Duodenal mucosa (tissue), 2 donors: ENCODE measurements around the gene ESR1.

Experiments
- H3K27ac ChIP-seq: one replicate; pipeline ENCODE4 v1.7.0; 2013; ENCODE audit warnings: low read depth, low read length
- H3K27me3 ChIP-seq, 2 donors: one replicate each; pipeline ENCODE4 v1.7.0; 2013; ENCODE audit warnings: low read length in 2 of 2, control low read depth in 1 of 2; ENCODE audit not compliant: insufficient read depth in 2 of 2, control insufficient read depth in 1 of 2
- H3K36me3 ChIP-seq, 2 donors: one replicate each; pipeline ENCODE4 v1.7.0; 2013; ENCODE audit warnings: low read length in 2 of 2, control low read depth in 1 of 2; ENCODE audit not compliant: insufficient read depth in 2 of 2, control insufficient read depth in 1 of 2
- H3K4me1 ChIP-seq, 2 donors: one replicate each; pipeline ENCODE4 v1.7.0; 2013; ENCODE audit warnings: low read length in 2 of 2, control low read depth in 1 of 2; ENCODE audit not compliant: insufficient read depth in 2 of 2, control insufficient read depth in 1 of 2
- H3K4me3 ChIP-seq, 2 donors: one replicate each; pipeline ENCODE4 v1.7.0; 2013; ENCODE audit warnings: low read length in 2 of 2, low read depth in 1 of 2
- H3K9ac ChIP-seq, 2 donors: one replicate each; pipeline ENCODE4 v1.7.0; 2013; ENCODE audit warnings: low read length in 2 of 2, low read depth in 1 of 2
- H3K9me3 ChIP-seq, 2 donors: one replicate each; pipeline ENCODE4 v1.7.0; 2013; ENCODE audit warnings: low read length in 2 of 2, control low read depth in 1 of 2; ENCODE audit not compliant: control insufficient read depth in 1 of 2

The ESR1 gene

GRCh38 chr6:151807513-151808370, at the start of gene ESR1:
TSS of gene ESR1 (plus strand) at chr6:151807682. CDS start at chr6:151807913, 231 bp downstream.
- H3K36me3 ChIP-seq: no peaks in the 10 kb centered on the region
- peak within 1 kb of the TSS; percentile 30 to 45 for H3K4me3 ChIP-seq
- H3K9me3 ChIP-seq: no peaks in the 10 kb centered on the region
- H3K9ac ChIP-seq: no peak within 1 kb of the TSS
- H3K27me3 ChIP-seq: peaks cover 29 to 32% of the 10 kb centered on the region in 2 donors
- H3K4me1 ChIP-seq: peaks cover 0 to 4% of the 10 kb centered on the region in 2 donors
- no peak within 1 kb of the TSS for H3K27ac ChIP-seq

- Histone ChIP-seq H3K4me1 (peaks cover 0 to 7% of the 10 kb centered on the region in 2 donors), H3K27ac (no peak overlapping the region), H3K4me3 (no peak overlapping the region), H3K27me3 (no peaks in the 10 kb centered on the region), H3K9ac (no peak overlapping the region), H3K9me3 (no peaks in the 10 kb centered on the region), H3K36me3 (no peaks in the 10 kb centered on the region)
These were observed 47.0 kb upstream of the ESR1 start for GRCh38 chr6:151760486-151760885.

GRCh38 chr6:151761851-151762250, 45.6 kb upstream of the ESR1 start:
- no peaks in the 10 kb centered on the region for H3K27me3 ChIP-seq
- H3K27ac ChIP-seq: no peak overlapping the region
- H3K4me3 ChIP-seq: no peak overlapping the region
- no peaks in the 10 kb centered on the region for H3K9me3 ChIP-seq
- no peak overlapping the region for H3K9ac ChIP-seq
- H3K4me1 ChIP-seq: peaks cover 0 to 7% of the 10 kb centered on the region in 2 donors
- no peaks in the 10 kb centered on the region for H3K36me3 ChIP-seq

- no peak overlapping the region for H3K27ac ChIP-seq
- H3K4me3 ChIP-seq: no peak overlapping the region
- no peaks in the 10 kb centered on the region for H3K27me3 ChIP-seq
- H3K36me3 ChIP-seq: no peaks in the 10 kb centered on the region
- H3K4me1 ChIP-seq: peaks cover 0 to 7% of the 10 kb centered on the region in 2 donors
- H3K9me3 ChIP-seq: no peaks in the 10 kb centered on the region
- no peak overlapping the region for H3K9ac ChIP-seq
These were observed 44.7 kb upstream of the ESR1 start for GRCh38 chr6:151762817-151763216.

- peak overlapping the region; percentile 15 to 58 for H3K4me3 ChIP-seq
- peaks cover 0 to 7% of the 10 kb centered on the region in 2 donors for H3K4me1 ChIP-seq
- no peak overlapping the region for H3K27ac ChIP-seq
- H3K9me3 ChIP-seq: no peaks in the 10 kb centered on the region
- no peaks in the 10 kb centered on the region for H3K27me3 ChIP-seq
- no peaks in the 10 kb centered on the region for H3K36me3 ChIP-seq
- no peak overlapping the region for H3K9ac ChIP-seq
These were observed 44.2 kb upstream of the ESR1 start for GRCh38 chr6:151763303-151763702.

- no peaks in the 10 kb centered on the region for H3K9me3 ChIP-seq
These were observed 43.4 kb upstream of the ESR1 start for GRCh38 chr6:151763938-151764680.

GRCh38 chr6:151765444-151765886, 42.0 kb upstream of the ESR1 start:
- Histone ChIP-seq H3K4me3 (no peak overlapping the region), H3K9me3 (no peaks in the 10 kb centered on the region), H3K27me3 (no peaks in the 10 kb centered on the region), H3K27ac (no peak overlapping the region), H3K4me1 (peaks cover 0 to 7% of the 10 kb centered on the region in 2 donors), H3K36me3 (no peaks in the 10 kb centered on the region), H3K9ac (no peak overlapping the region)

More at GRCh38 chr6:151763938-151764680, 43.4 kb upstream of the ESR1 start:
- H3K9ac ChIP-seq: peak overlapping the region; percentile 13 to 23
- no peaks in the 10 kb centered on the region for H3K27me3 ChIP-seq
- H3K4me3 ChIP-seq: peak overlapping the region; percentile 34 to 58
- H3K27ac ChIP-seq: no peak overlapping the region
- peaks cover 0 to 7% of the 10 kb centered on the region in 2 donors for H3K4me1 ChIP-seq
- H3K36me3 ChIP-seq: no peaks in the 10 kb centered on the region

GRCh38 chr6:151772446-151772845, 35.0 kb upstream of the ESR1 start:
- Histone ChIP-seq H3K27me3 (no peaks in the 10 kb centered on the region), H3K9ac (no peak overlapping the region), H3K27ac (no peak overlapping the region), H3K36me3 (no peaks in the 10 kb centered on the region), H3K4me1 (no peaks in the 10 kb centered on the region), H3K9me3 (no peaks in the 10 kb centered on the region), H3K4me3 (no peak overlapping the region)

- Histone ChIP-seq H3K4me1 (no peaks in the 10 kb centered on the region), H3K27me3 (no peaks in the 10 kb centered on the region), H3K4me3 (no peak overlapping the region), H3K36me3 (no peaks in the 10 kb centered on the region), H3K27ac (no peak overlapping the region), H3K9me3 (no peaks in the 10 kb centered on the region), H3K9ac (no peak overlapping the region)
These were observed 34.1 kb upstream of the ESR1 start for GRCh38 chr6:151773382-151773781.

- no peak overlapping the region for H3K9ac ChIP-seq
- no peak overlapping the region for H3K4me3 ChIP-seq
- H3K36me3 ChIP-seq: no peaks in the 10 kb centered on the region
- no peaks in the 10 kb centered on the region for H3K27me3 ChIP-seq
- no peaks in the 10 kb centered on the region for H3K9me3 ChIP-seq
- no peak overlapping the region for H3K27ac ChIP-seq
- H3K4me1 ChIP-seq: no peaks in the 10 kb centered on the region
These were observed 24.9 kb upstream of the ESR1 start for GRCh38 chr6:151782560-151782959.
